ENCODE results near the gene PHLDA2. TPM values are rescaled to one million over a fixed set of nuclear protein-coding genes. Genes with fewer than 3 reads are reported as not detected.

The PHLDA2 gene
- total and polyA plus RNA-seq, 9 of the 15 experiments (the other 6 are each of a cell fraction or from before 2014, with no cell fraction given) = 0.43 to 42.4 (median 4.7) TPM

DNA sequence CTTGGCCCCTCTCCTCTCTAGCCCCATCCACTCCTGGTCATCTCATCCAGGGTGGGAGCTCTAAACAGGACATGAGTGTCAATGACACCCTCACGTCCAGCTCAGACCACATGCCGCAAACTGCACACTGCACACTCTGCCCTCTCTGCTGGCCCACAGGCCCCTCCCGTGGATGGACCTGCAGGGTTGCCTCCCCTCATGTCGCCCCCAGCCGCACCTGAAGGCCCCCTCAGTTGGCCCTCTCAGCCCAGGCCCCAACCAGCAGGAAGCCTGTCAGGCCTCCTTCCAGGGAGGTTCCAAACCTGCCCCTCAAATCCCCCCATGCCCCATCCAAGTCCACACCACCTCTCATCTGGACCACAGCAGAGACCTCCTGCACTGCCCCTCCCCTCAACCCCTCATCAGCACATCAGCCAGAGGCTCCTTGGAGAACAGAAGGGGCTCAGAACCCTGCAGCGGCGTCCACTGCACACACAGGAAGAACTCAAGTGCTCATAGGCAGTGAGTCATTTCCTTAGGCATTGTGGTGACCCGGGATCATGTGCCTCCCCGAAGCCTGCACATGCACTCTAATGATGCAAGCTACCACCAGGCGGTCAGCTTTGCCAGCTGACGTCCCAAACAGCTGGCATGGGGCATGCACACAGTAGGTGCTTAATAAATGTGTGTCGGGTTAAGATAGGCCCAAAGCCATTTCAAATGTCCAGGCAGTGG is 30.7 kb downstream of the PHLDA2 start (continued):
- TF ChIP-seq, protein P1, sequence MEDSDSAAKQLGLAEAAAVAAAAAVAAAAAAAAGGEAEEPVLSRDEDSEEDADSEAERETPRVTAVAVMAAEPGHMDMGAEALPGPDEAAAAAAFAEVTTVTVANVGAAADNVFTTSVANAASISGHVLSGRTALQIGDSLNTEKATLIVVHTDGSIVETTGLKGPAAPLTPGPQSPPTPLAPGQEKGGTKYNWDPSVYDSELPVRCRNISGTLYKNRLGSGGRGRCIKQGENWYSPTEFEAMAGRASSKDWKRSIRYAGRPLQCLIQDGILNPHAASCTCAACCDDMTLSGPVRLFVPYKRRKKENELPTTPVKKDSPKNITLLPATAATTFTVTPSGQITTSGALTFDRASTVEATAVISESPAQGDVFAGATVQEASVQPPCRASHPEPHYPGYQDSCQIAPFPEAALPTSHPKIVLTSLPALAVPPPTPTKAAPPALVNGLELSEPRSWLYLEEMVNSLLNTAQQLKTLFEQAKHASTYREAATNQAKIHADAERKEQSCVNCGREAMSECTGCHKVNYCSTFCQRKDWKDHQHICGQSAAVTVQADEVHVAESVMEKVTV (CRISPR knock-in tag; IDR thresholded peaks at IDR 0.05) = no peak
- TF ChIP-seq SREBF2 (CRISPR knock-in tag; IDR thresholded peaks at IDR 0.05) (no peak), EP300 (IDR thresholded peaks at IDR 0.05; ENCODE audit: low read length) (peak; percentile 32; the same call in 1 of the 2 replicates), SRSF1 (IDR thresholded peaks at IDR 0.05; ENCODE audit: low read depth, low read length) (no peak), ZKSCAN8 (CRISPR knock-in tag; IDR thresholded peaks at IDR 0.05) (peak; percentile 97; the same call in 1 of the 2 replicates), ZNF197 (CRISPR knock-in tag; IDR thresholded peaks at IDR 0.05; ENCODE audit: low read depth) (0 out of 2 replicates have a peak, but pooled peaks have one; percentile 16), TCF3 (CRISPR knock-in tag; IDR thresholded peaks at IDR 0.05) (peak; percentile 5; the same call in 1 of the 2 replicates), NONO (IDR thresholded peaks at IDR 0.05; ENCODE audit: low read depth in 2 of 2, low read length in 1 of 2) (no peak), ZNF311 (CRISPR knock-in tag; IDR thresholded peaks at IDR 0.05) (peak; percentile 93), SOX6 (IDR thresholded peaks at IDR 0.05) (peak; percentile 70), ZNF583 (CRISPR knock-in tag; IDR thresholded peaks at IDR 0.05) (peak; percentile 74; the same call in 1 of the 2 replicates), ZKSCAN1 (IDR thresholded peaks at IDR 0.05; ENCODE audit: low read depth, low read length) (peak; percentile 93), SMARCA4 (IDR thresholded peaks at IDR 0.05) (peak; percentile 42; the same call in 1 of the 2 replicates), CAMTA2 (CRISPR knock-in tag; conservative IDR thresholded peaks at IDR 0.05) (no peak)
- TF ChIP-seq, protein P2, sequence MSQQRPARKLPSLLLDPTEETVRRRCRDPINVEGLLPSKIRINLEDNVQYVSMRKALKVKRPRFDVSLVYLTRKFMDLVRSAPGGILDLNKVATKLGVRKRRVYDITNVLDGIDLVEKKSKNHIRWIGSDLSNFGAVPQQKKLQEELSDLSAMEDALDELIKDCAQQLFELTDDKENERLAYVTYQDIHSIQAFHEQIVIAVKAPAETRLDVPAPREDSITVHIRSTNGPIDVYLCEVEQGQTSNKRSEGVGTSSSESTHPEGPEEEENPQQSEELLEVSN (IDR thresholded peaks at IDR 0.05; ENCODE audit: borderline replicate concordance in 1 of 2, extremely low read depth in 1 of 2, insufficient read depth in 1 of 2, insufficient read length in 1 of 2, low read depth in 1 of 2, low read length in 1 of 2, poor library complexity in 1 of 2, severe bottlenecking in 1 of 2) = peak in 1 of 2 experiments; percentile 93
- TF ChIP-seq, protein P3, sequence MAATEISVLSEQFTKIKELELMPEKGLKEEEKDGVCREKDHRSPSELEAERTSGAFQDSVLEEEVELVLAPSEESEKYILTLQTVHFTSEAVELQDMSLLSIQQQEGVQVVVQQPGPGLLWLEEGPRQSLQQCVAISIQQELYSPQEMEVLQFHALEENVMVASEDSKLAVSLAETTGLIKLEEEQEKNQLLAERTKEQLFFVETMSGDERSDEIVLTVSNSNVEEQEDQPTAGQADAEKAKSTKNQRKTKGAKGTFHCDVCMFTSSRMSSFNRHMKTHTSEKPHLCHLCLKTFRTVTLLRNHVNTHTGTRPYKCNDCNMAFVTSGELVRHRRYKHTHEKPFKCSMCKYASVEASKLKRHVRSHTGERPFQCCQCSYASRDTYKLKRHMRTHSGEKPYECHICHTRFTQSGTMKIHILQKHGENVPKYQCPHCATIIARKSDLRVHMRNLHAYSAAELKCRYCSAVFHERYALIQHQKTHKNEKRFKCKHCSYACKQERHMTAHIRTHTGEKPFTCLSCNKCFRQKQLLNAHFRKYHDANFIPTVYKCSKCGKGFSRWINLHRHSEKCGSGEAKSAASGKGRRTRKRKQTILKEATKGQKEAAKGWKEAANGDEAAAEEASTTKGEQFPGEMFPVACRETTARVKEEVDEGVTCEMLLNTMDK (IDR thresholded peaks at IDR 0.05; ENCODE audit: borderline replicate concordance, insufficient read depth, low read depth, low read length, poor library complexity, severe bottlenecking) = no peak
- TF ChIP-seq, protein P4, sequence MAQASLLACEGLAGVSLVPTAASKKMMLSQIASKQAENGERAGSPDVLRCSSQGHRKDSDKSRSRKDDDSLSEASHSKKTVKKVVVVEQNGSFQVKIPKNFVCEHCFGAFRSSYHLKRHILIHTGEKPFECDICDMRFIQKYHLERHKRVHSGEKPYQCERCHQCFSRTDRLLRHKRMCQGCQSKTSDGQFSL (CRISPR knock-in tag; IDR thresholded peaks at IDR 0.05) = peak; percentile 63; the same call in 1 of the 2 replicates
- TF ChIP-seq, protein P4 (tag; IDR thresholded peaks at IDR 0.05) = no peak
- TF ChIP-seq, protein P5, sequence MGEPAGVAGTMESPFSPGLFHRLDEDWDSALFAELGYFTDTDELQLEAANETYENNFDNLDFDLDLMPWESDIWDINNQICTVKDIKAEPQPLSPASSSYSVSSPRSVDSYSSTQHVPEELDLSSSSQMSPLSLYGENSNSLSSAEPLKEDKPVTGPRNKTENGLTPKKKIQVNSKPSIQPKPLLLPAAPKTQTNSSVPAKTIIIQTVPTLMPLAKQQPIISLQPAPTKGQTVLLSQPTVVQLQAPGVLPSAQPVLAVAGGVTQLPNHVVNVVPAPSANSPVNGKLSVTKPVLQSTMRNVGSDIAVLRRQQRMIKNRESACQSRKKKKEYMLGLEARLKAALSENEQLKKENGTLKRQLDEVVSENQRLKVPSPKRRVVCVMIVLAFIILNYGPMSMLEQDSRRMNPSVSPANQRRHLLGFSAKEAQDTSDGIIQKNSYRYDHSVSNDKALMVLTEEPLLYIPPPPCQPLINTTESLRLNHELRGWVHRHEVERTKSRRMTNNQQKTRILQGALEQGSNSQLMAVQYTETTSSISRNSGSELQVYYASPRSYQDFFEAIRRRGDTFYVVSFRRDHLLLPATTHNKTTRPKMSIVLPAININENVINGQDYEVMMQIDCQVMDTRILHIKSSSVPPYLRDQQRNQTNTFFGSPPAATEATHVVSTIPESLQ (CRISPR knock-in tag; IDR thresholded peaks at IDR 0.05) = peak; percentile 56; the same call in 1 of the 2 replicates

Data from K562 (cell line).